Adrenal gland (tissue), 12 donors: ENCODE results near the gene CD248. TPM values are rescaled to one million over a fixed set of nuclear protein-coding genes. Genes with fewer than 3 reads are reported as not detected.
A peak's percentile ranks its signal among the peaks of the same experiment; 100 is the strongest.

Experiments
- DNase-seq, 7 donors: peaks; one replicate each; pipeline ENCODE4 v3.0.0-alpha.2; 2019 to 2020
- H3K27ac ChIP-seq, 5 donors: fragments of 200-600 bp; sonication (generic) in 4 of 5; 1 replicate in 3 of 5; 2 replicates in 2 of 5; pipeline versions ENCODE4 v1.5.1 to v1.8.0; 2016 to 2020; ENCODE audit warnings: mild to moderate bottlenecking in 1 of 5
- H3K27me3 ChIP-seq: fragments of 200-600 bp; 2 replicates; pipeline ENCODE4 v1.8.0; 2021
- H3K36me3 ChIP-seq, 2 donors: fragments of 200-600 bp; replicated peaks in 1 of 2; 1 replicate in 1 of 2; 2 replicates in 1 of 2; pipeline versions ENCODE4 v1.5.1 to v1.8.0; 2018 to 2022
- H3K4me1 ChIP-seq, 2 donors: fragments of 200-600 bp; replicated peaks in 1 of 2; 1 replicate in 1 of 2; 2 replicates in 1 of 2; pipeline versions ENCODE4 v1.5.1 to v1.8.0; 2018 to 2021
- H3K4me3 ChIP-seq, 4 donors: fragments of 200-600 bp; sonication (generic) in 3 of 4; one replicate each; pipeline ENCODE4 v1.5.1; 2016 to 2018
- H3K9me3 ChIP-seq, 3 donors: fragments of 200-600 bp; sonication (generic) in 1 of 3; replicated peaks in 1 of 3; 1 replicate in 2 of 3; 2 replicates in 1 of 3; pipeline versions ENCODE4 v1.5.1 to v1.8.0; 2016 to 2021
- POLR2A ChIP-seq, 2 donors: fragments of 450-650 bp; IDR thresholded peaks; one replicate each; pipeline ENCODE4 v1.6.1; 2017; ENCODE audit warnings: antibody characterized with exemption in 2 of 2, mild to moderate bottlenecking in 2 of 2, moderate library complexity in 1 of 2
- WGBS, 4 donors: extraction: QIAGEN DNeasy Blood & Tissue Kit in 2 of 4; methylation state at CpG; one replicate each; pipeline versions ENCODE4 v1.1.5 to v1.1.7; 2013 to 2017; 5-methylcytosine and 5-hydroxymethylcytosine counted together
- intact Hi-C, 2 donors: fragments of 100-400 bp; cut with DNase I; formaldehyde crosslinking; loops; one replicate each; pipeline versions ENCODE4 v1.14.1 to v1.15.0; 2022 to 2023
- polyA plus RNA-seq, 3 donors: library from polyadenylated mRNA; stranded (reverse); fragments of 200-250 nt in 2 of 3; fragments of 350-450 nt in 1 of 3; fragmentation: Illumina TruSeq in 1 of 3; extraction: RNeasy Lipid Tissue Mini Kit (QIAGEN cat#74804) in 1 of 3; gene quantifications; one replicate each; pipeline ENCODE4 v1.2.3, GENCODE V29; 2013 to 2014
- total RNA-seq, 9 donors: library from RNA; depleted of rRNA in 4 of 9; stranded (reverse); fragments of >200 nt in 4 of 9; fragments of 120-200 nt in 1 of 9; fragmentation: NEBNext Ultra II Directional in 1 of 9; extraction: Animal tissue kit (Norgen Biotek cat#: 25700) in 1 of 9; gene quantifications; one replicate each; pipeline versions ENCODE4 v1.1.0 to v1.2.4, GENCODE V29; 2013 to 2023
- TF ChIP-seq, protein P1 (sequence below), 6 experiments: fragments of 450-650 bp in 4 of 6; fragments of 200-600 bp in 2 of 6; sonication (generic) in 1 of 6; IDR thresholded peaks; 1 replicate in 5 of 6; 2 replicates in 1 of 6; pipeline versions ENCODE4 v1.5.1 to v1.8.0; 2016 to 2021; ENCODE audit warnings: antibody characterized with exemption in 6 of 6, mild to moderate bottlenecking in 2 of 6, moderate library complexity in 1 of 6
- donor health status: healthy with polysubstance abuse.
- donor health status: Bipolar disorder and iron deficiency.
- donor health status: DM: yes; HTN: yes; CAD: no.
- donor health status: DM: no; HTN: no; CAD: no.
- donor health status: DM: no; HTN: no; CAD: no.
- donor health status: DM: yes; HTN: yes; CAD: no.

Gene CD248
- total and polyA plus RNA-seq, 12 donors = 3.8 to 28.0 (median 15.8) TPM

DNA sequence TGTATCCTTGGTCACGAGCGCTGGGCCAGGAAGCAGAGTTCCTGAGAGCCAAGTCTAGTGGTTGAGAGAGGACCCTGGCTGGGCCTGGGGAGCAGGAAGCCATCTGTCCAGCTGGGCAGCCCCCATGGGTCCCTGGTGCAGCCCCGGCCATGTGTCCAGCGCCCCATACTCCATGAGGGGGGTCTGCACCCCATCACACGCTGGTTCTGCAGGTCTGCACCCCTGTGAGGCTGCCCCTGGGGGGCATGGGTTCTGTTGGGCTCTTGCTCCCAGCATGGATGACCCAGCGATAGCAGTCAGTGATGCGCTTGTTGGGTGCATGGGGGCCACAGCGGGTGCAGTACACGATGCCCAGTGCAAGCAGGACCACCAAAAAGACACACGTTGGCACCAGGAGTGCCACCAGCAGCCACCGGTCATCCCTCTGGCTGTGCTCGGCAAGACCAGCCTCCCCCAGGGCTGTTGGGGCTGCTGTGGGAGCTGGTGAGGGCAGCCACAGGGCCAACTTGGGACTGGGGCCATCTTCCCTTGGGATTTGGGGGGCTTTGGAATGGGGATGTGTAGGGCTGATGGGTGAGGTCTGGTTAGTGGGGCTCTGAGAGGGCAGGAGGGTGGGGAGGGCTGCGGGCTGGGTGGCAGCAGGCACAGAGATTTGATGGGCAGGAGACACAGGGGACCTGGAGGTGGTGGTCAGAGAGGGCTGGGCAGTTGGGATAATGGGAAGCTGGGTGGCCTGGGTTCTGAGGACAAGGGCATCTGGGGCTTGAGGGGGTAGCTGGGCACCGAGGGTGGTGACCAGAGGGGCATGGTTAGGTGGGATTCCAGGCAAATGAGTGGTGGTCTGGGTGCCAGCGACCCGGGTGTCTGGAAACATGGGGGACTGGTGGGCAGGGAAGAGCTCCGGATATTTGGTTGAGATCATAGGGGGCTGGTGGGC lies 2.0 kb downstream of the CD248 start:
- WGBS, 4 donors = 65 to 76% (median 72%) methylated on average over 9 to 17 of the region's 17 CpGs
- H3K4me1 ChIP-seq = peaks cover 6 to 18% of the 10 kb centered on the region in 2 donors
- H3K9me3 ChIP-seq = no peaks in the 10 kb centered on the region
- H3K27me3 ChIP-seq = no peaks in the 10 kb centered on the region
- no peaks in the 10 kb centered on the region for H3K36me3 ChIP-seq
- DNase-seq = no peak
- intact Hi-C loops = no loop called here
- peak overlapping the region in 1 of 4 donors; percentile 37 for H3K4me3 ChIP-seq
- TF ChIP-seq, protein P1, sequence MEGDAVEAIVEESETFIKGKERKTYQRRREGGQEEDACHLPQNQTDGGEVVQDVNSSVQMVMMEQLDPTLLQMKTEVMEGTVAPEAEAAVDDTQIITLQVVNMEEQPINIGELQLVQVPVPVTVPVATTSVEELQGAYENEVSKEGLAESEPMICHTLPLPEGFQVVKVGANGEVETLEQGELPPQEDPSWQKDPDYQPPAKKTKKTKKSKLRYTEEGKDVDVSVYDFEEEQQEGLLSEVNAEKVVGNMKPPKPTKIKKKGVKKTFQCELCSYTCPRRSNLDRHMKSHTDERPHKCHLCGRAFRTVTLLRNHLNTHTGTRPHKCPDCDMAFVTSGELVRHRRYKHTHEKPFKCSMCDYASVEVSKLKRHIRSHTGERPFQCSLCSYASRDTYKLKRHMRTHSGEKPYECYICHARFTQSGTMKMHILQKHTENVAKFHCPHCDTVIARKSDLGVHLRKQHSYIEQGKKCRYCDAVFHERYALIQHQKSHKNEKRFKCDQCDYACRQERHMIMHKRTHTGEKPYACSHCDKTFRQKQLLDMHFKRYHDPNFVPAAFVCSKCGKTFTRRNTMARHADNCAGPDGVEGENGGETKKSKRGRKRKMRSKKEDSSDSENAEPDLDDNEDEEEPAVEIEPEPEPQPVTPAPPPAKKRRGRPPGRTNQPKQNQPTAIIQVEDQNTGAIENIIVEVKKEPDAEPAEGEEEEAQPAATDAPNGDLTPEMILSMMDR (IDR thresholded peaks at IDR 0.05) = no peak
- TF ChIP-seq POLR2A (IDR thresholded peaks at IDR 0.05) = no peak
- H3K27ac ChIP-seq = peak overlapping the region in 2 of 5 donors; percentile 82 to 91

DNA sequence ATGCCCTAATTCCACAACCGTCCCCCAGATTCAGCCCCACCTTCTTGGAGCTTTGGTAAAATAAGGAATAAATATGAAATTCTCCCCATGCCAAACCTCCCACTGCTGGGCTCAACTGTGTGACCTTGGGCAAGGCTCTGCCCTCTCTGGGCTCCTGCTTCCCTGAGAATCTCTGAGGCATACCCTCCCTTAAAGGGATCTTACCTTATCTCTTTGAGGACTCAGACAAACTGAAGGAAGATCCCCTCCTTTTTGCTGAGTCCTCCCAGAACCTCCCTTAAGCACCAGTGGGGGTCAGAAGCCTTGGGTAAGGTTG lies 2.7 kb downstream of the CD248 start:
- H3K9me3 ChIP-seq = no peaks in the 10 kb centered on the region
- TF ChIP-seq, protein P1 (IDR thresholded peaks at IDR 0.05) = no peak
- TF ChIP-seq POLR2A (IDR thresholded peaks at IDR 0.05) = no peak
- no peaks in the 10 kb centered on the region for H3K36me3 ChIP-seq
- no peak for DNase-seq
- intact Hi-C loops = no loop called here
- peaks cover 6 to 18% of the 10 kb centered on the region in 2 donors for H3K4me1 ChIP-seq
- no peaks in the 10 kb centered on the region for H3K27me3 ChIP-seq
- no peak overlapping the region for H3K4me3 ChIP-seq
- WGBS, 4 donors = 69 to 100% (median 81%) methylated on average over 1 of the region's 1 CpG
- peak overlapping the region in 2 of 5 donors; percentile 82 to 91 for H3K27ac ChIP-seq

DNA sequence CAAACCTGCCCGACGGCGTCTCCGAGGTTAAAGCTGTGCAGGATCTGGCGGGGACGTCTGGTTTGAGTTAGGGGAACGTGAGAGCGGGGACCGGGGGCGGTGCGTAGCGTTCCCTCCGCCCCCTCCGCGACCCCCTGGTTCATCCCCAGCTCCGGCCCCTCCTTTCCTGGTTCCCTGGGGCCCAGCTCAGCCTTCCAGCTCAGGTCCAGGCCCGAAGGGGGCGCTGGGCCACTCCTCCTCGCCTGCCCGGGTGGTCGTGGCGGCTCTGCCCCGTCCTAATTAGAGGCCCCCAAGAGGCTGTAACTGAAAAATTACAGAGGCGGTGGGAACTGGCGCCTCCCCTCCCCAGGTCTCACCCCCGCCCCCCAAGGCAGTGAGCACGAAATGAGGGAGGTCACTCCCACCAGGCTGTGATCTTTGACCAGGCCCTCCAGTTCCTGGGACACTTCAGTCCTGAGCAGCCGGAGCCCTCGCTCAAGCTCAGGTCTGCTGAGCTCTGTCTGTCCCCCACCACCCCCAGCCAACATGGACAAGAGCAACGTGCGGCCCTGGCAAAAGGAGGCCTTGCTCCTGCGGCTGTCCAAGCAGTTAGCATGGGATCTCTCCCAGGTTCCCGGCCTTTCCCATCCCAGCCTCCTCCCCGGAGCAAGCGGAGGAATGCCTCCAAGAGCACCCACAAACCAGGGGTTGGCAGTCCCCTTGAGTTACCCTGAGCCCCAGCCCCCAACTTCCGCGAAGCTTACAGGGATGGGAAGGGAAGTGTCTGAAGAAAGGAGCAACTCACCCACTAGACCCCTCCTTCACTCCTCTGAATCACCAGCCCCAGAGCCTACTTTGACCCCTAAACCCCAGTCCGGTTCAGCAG lies 3.3 kb downstream of the CD248 start:
- Histone ChIP-seq H3K4me1 (peaks cover 6 to 16% of the 10 kb centered on the region in 2 donors), H3K9me3 (no peaks in the 10 kb centered on the region), H3K27ac (peak overlapping the region in 4 of 5 donors; percentile 30 to 91 (median 78)), H3K27me3 (no peaks in the 10 kb centered on the region), H3K4me3 (peak overlapping the region in 1 of 4 donors; percentile 35), H3K36me3 (no peaks in the 10 kb centered on the region)
- no peak for DNase-seq
- intact Hi-C loops = no loop called here
- TF ChIP-seq, protein P1 (IDR thresholded peaks at IDR 0.05) = no peak
- TF ChIP-seq POLR2A (IDR thresholded peaks at IDR 0.05) = no peak
- WGBS, 4 donors = 37 to 91% (median 44%) methylated on average over 5 to 38 of the region's 38 CpGs
